ENCODE results near the gene MOXD1.
A peak's percentile ranks its signal among the peaks of the same experiment; 100 is the strongest.

The MOXD1 gene

GRCh38 chr6:132298344-132298949, 102.8 kb downstream of the MOXD1 start:
- no peaks in the 10 kb centered on the region for H3K4me1 ChIP-seq (ENCODE audit: control insufficient read depth in 1 of 2, insufficient read depth in 2 of 2, low read length in 2 of 2)
- peaks cover 0 to 5% of the 10 kb centered on the region in 2 donors for H3K9me3 ChIP-seq (ENCODE audit: control insufficient read depth in 1 of 2, low read length in 2 of 2)

GRCh38 chr6:132289756-132290155, 111.5 kb downstream of the MOXD1 start:
- no peaks in the 10 kb centered on the region for H3K27me3 ChIP-seq (ENCODE audit: low read depth, low read length)
- no peaks in the 10 kb centered on the region for H3K4me1 ChIP-seq (ENCODE audit: control insufficient read depth in 1 of 2, insufficient read depth in 2 of 2, low read length in 2 of 2)
- no peak overlapping the region for H3K4me3 ChIP-seq (ENCODE audit: low read depth in 1 of 2, low read length in 2 of 2)
- no peak overlapping the region for H3K27ac ChIP-seq (ENCODE audit: low read length)
- no peaks in the 10 kb centered on the region for H3K36me3 ChIP-seq (ENCODE audit: control insufficient read depth in 1 of 2, insufficient read depth in 2 of 2, low read length in 2 of 2)
- H3K9me3 ChIP-seq (ENCODE audit: control insufficient read depth in 1 of 2, low read length in 2 of 2) = no peaks in the 10 kb centered on the region

More at GRCh38 chr6:132298344-132298949, 102.8 kb downstream of the MOXD1 start:
- no peaks in the 10 kb centered on the region for H3K27me3 ChIP-seq (ENCODE audit: low read depth, low read length)
- no peak overlapping the region for H3K4me3 ChIP-seq (ENCODE audit: low read depth in 1 of 2, low read length in 2 of 2)
- H3K27ac ChIP-seq (ENCODE audit: low read length) = no peak overlapping the region
- H3K36me3 ChIP-seq (ENCODE audit: control insufficient read depth in 1 of 2, insufficient read depth in 2 of 2, low read length in 2 of 2) = no peaks in the 10 kb centered on the region

- Histone ChIP-seq H3K4me3 (ENCODE audit: low read depth in 1 of 2, low read length in 2 of 2) (no peak overlapping the region), H3K4me1 (ENCODE audit: control insufficient read depth in 1 of 2, insufficient read depth in 2 of 2, low read length in 2 of 2) (no peaks in the 10 kb centered on the region), H3K27me3 (ENCODE audit: low read depth, low read length) (no peaks in the 10 kb centered on the region), H3K36me3 (ENCODE audit: control insufficient read depth in 1 of 2, insufficient read depth in 2 of 2, low read length in 2 of 2) (no peaks in the 10 kb centered on the region), H3K9me3 (ENCODE audit: control insufficient read depth in 1 of 2, low read length in 2 of 2) (no peaks in the 10 kb centered on the region), H3K27ac (ENCODE audit: low read length) (no peak overlapping the region)
Observed at GRCh38 chr6:132287101-132287500, 114.2 kb downstream of the MOXD1 start.

GRCh38 chr6:132286298-132287019, 114.8 kb downstream of the MOXD1 start:
- Histone ChIP-seq H3K9me3 (ENCODE audit: control insufficient read depth in 1 of 2, low read length in 2 of 2) (no peaks in the 10 kb centered on the region), H3K27ac (ENCODE audit: low read length) (no peak overlapping the region), H3K27me3 (ENCODE audit: low read depth, low read length) (no peaks in the 10 kb centered on the region), H3K4me1 (ENCODE audit: control insufficient read depth in 1 of 2, insufficient read depth in 2 of 2, low read length in 2 of 2) (no peaks in the 10 kb centered on the region), H3K4me3 (ENCODE audit: low read depth in 1 of 2, low read length in 2 of 2) (no peak overlapping the region), H3K36me3 (ENCODE audit: control insufficient read depth in 1 of 2, insufficient read depth in 2 of 2, low read length in 2 of 2) (no peaks in the 10 kb centered on the region)

GRCh38 chr6:132285004-132285780, 116.1 kb downstream of the MOXD1 start:
- no peaks in the 10 kb centered on the region for H3K9me3 ChIP-seq (ENCODE audit: control insufficient read depth in 1 of 2, low read length in 2 of 2)
- no peaks in the 10 kb centered on the region for H3K4me1 ChIP-seq (ENCODE audit: control insufficient read depth in 1 of 2, insufficient read depth in 2 of 2, low read length in 2 of 2)
- H3K36me3 ChIP-seq (ENCODE audit: control insufficient read depth in 1 of 2, insufficient read depth in 2 of 2, low read length in 2 of 2) = no peaks in the 10 kb centered on the region
- no peak overlapping the region for H3K4me3 ChIP-seq (ENCODE audit: low read depth in 1 of 2, low read length in 2 of 2)
- no peak overlapping the region for H3K27ac ChIP-seq (ENCODE audit: low read length)
- no peaks in the 10 kb centered on the region for H3K27me3 ChIP-seq (ENCODE audit: low read depth, low read length)

GRCh38 chr6:132282696-132283095, 118.6 kb downstream of the MOXD1 start:
- Histone ChIP-seq H3K27ac (ENCODE audit: low read length) (no peak overlapping the region), H3K4me1 (ENCODE audit: control insufficient read depth in 1 of 2, insufficient read depth in 2 of 2, low read length in 2 of 2) (no peaks in the 10 kb centered on the region), H3K9me3 (ENCODE audit: control insufficient read depth in 1 of 2, low read length in 2 of 2) (no peaks in the 10 kb centered on the region), H3K36me3 (ENCODE audit: control insufficient read depth in 1 of 2, insufficient read depth in 2 of 2, low read length in 2 of 2) (no peaks in the 10 kb centered on the region), H3K27me3 (ENCODE audit: low read depth, low read length) (no peaks in the 10 kb centered on the region), H3K4me3 (ENCODE audit: low read depth in 1 of 2, low read length in 2 of 2) (no peak overlapping the region)

- H3K27me3 ChIP-seq (ENCODE audit: low read depth, low read length) = no peaks in the 10 kb centered on the region
- H3K4me3 ChIP-seq (ENCODE audit: low read depth in 1 of 2, low read length in 2 of 2) = no peak overlapping the region
- no peak overlapping the region for H3K27ac ChIP-seq (ENCODE audit: low read length)
- no peaks in the 10 kb centered on the region for H3K36me3 ChIP-seq (ENCODE audit: control insufficient read depth in 1 of 2, insufficient read depth in 2 of 2, low read length in 2 of 2)
- H3K9me3 ChIP-seq (ENCODE audit: control insufficient read depth in 1 of 2, low read length in 2 of 2) = no peaks in the 10 kb centered on the region
- no peaks in the 10 kb centered on the region for H3K4me1 ChIP-seq (ENCODE audit: control insufficient read depth in 1 of 2, insufficient read depth in 2 of 2, low read length in 2 of 2)
Observed at GRCh38 chr6:132280436-132280835, 120.8 kb downstream of the MOXD1 start.

GRCh38 chr6:132279592-132280139, 121.6 kb downstream of the MOXD1 start:
- Histone ChIP-seq H3K27me3 (ENCODE audit: low read depth, low read length) (no peaks in the 10 kb centered on the region), H3K36me3 (ENCODE audit: control insufficient read depth in 1 of 2, insufficient read depth in 2 of 2, low read length in 2 of 2) (no peaks in the 10 kb centered on the region), H3K27ac (ENCODE audit: low read length) (no peak overlapping the region), H3K4me1 (ENCODE audit: control insufficient read depth in 1 of 2, insufficient read depth in 2 of 2, low read length in 2 of 2) (no peaks in the 10 kb centered on the region), H3K9me3 (ENCODE audit: control insufficient read depth in 1 of 2, low read length in 2 of 2) (no peaks in the 10 kb centered on the region), H3K4me3 (ENCODE audit: low read depth in 1 of 2, low read length in 2 of 2) (peak overlapping the region; percentile 61 to 66)

- H3K27me3 ChIP-seq (ENCODE audit: low read depth, low read length) = no peaks in the 10 kb centered on the region
- no peak overlapping the region for H3K4me3 ChIP-seq (ENCODE audit: low read depth in 1 of 2, low read length in 2 of 2)
- no peaks in the 10 kb centered on the region for H3K36me3 ChIP-seq (ENCODE audit: control insufficient read depth in 1 of 2, insufficient read depth in 2 of 2, low read length in 2 of 2)
- no peak overlapping the region for H3K27ac ChIP-seq (ENCODE audit: low read length)
- H3K9me3 ChIP-seq (ENCODE audit: control insufficient read depth in 1 of 2, low read length in 2 of 2) = no peaks in the 10 kb centered on the region
- H3K4me1 ChIP-seq (ENCODE audit: control insufficient read depth in 1 of 2, insufficient read depth in 2 of 2, low read length in 2 of 2) = peaks cover 0 to 6% of the 10 kb centered on the region in 2 donors
Observed at GRCh38 chr6:132275066-132275970, 126.0 kb downstream of the MOXD1 start.

GRCh38 chr6:132272776-132273175, 128.5 kb downstream of the MOXD1 start:
- Histone ChIP-seq H3K27me3 (ENCODE audit: low read depth, low read length) (no peaks in the 10 kb centered on the region), H3K36me3 (ENCODE audit: control insufficient read depth in 1 of 2, insufficient read depth in 2 of 2, low read length in 2 of 2) (no peaks in the 10 kb centered on the region), H3K4me1 (ENCODE audit: control insufficient read depth in 1 of 2, insufficient read depth in 2 of 2, low read length in 2 of 2) (peaks cover 0 to 6% of the 10 kb centered on the region in 2 donors), H3K9me3 (ENCODE audit: control insufficient read depth in 1 of 2, low read length in 2 of 2) (no peaks in the 10 kb centered on the region), H3K27ac (ENCODE audit: low read length) (no peak overlapping the region), H3K4me3 (ENCODE audit: low read depth in 1 of 2, low read length in 2 of 2) (no peak overlapping the region)
